ENCODE measurements around the gene ARF1. TPM values are rescaled to one million over a fixed set of nuclear protein-coding genes. Genes with fewer than 3 reads are reported as not detected.

ARF1 gene
- total and polyA plus RNA-seq, 2 of the 8 experiments (the other 6 are each of a cell fraction or from before 2014, with no cell fraction given) = 265 to 471 TPM

DNA sequence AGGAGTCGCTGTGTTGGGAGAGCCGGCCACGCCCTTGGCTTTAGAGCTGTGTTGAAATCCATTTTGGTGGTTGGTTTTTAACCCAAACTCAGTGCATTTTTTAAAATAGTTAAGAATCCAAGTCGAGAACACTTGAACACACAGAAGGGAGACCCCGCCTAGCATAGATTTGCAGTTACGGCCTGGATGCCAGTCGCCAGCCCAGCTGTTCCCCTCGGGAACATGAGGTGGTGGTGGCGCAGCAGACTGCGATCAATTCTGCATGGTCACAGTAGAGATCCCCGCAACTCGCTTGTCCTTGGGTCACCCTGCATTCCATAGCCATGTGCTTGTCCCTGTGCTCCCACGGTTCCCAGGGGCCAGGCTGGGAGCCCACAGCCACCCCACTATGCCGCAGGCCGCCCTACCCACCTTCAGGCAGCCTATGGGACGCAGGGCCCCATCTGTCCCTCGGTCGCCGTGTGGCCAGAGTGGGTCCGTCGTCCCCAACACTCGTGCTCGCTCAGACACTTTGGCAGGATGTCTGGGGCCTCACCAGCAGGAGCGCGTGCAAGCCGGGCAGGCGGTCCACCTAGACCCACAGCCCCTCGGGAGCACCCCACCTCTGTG, 15.9 kb downstream of the ARF1 start:
- H4K8ac ChIP-seq (ENCODE audit: extremely low read depth, insufficient read depth, low read length) = no peak overlapping the region
- ChIA-PET POLR2A (ENCODE audit: partially characterized antibody) (interaction anchor here (0.9 to 5.6 kb wide), 5 partner anchors 9 to 317 kb away, joined by 3 to 53 read pairs (median 4); partner anchors contain the start of gene ARF1), CTCF (ENCODE audit: partially characterized antibody) (interaction anchor here (0.6 to 3.8 kb wide), 9 partner anchors 8 to 1217 kb away, joined by 3 to 13 read pairs (median 4); no protein-coding TSS in a partner anchor)
- no peak overlapping the region for H3K56ac ChIP-seq (replicated peaks; ENCODE audit: insufficient read length, low read depth, low read length)
- no peak overlapping the region for H4K91ac ChIP-seq (replicated peaks; ENCODE audit: insufficient read length, low read length)
- no peak overlapping the region for H3K27ac ChIP-seq (ENCODE audit: low read depth, low read length)
- H3K36me3 ChIP-seq (ENCODE audit: control insufficient read depth in 2 of 4, insufficient read depth in 4 of 4, low read length in 3 of 4) = peaks cover 13 to 38% (median 19%) of the 10 kb centered on the region in 4 experiments; a peak in 7 of 8 replicates
- H3K4me3 ChIP-seq (ENCODE audit: extremely low read depth in 1 of 4, insufficient read depth in 2 of 4, low read depth in 3 of 4, low read length in 4 of 4) = no peak overlapping the region
- H2AFZ ChIP-seq (ENCODE audit: low read length) = no peak overlapping the region
- no peak overlapping the region for H2BK20ac ChIP-seq (ENCODE audit: low read length)
- H2BK15ac ChIP-seq (ENCODE audit: low read length) = no peak overlapping the region
- no peak overlapping the region for H3K4me2 ChIP-seq (ENCODE audit: insufficient read depth in 1 of 2, low read depth in 2 of 2, low read length in 2 of 2)
- no peak overlapping the region for H3K23ac ChIP-seq (ENCODE audit: insufficient read length)
- H4K20me1 ChIP-seq (replicated peaks in 1 of 2; ENCODE audit: control insufficient read depth in 1 of 2, insufficient read depth in 2 of 2, low read length in 2 of 2) = peaks cover 21 to 49% of the 10 kb centered on the region in 2 experiments
- no peaks in the 10 kb centered on the region for H3K27me3 ChIP-seq (replicated peaks in 1 of 4; ENCODE audit: control insufficient read depth in 3 of 4, extremely low read depth in 1 of 4, insufficient read depth in 3 of 4, low read length in 3 of 4)
- peaks cover 3 to 5% of the 10 kb centered on the region in 2 experiments; a peak in 3 of 4 replicates for H3K9me3 ChIP-seq (ENCODE audit: insufficient read depth in 2 of 2, low read depth in 1 of 2, low read length in 1 of 2)
- no peak overlapping the region for H2BK120ac ChIP-seq (replicated peaks; ENCODE audit: low read depth, low read length)
- TF ChIP-seq POLR2AphosphoS5 (IDR thresholded peaks at IDR 0.05; ENCODE audit: low read depth, low read length) (peak; percentile 58; the same call in 1 of the 2 replicates), TAF7 (optimal IDR thresholded peaks at IDR 0.05; ENCODE audit: borderline replicate concordance, low read depth, low read length) (no peak)
- peaks cover 7 to 37% of the 10 kb centered on the region in 2 experiments; a peak in 3 of 4 replicates for H3K79me2 ChIP-seq (ENCODE audit: control insufficient read depth in 1 of 2, insufficient read depth in 2 of 2, low read length in 2 of 2)
- H2AK5ac ChIP-seq (ENCODE audit: low read depth, low read length) = no peak overlapping the region
- no peak overlapping the region; a peak in 1 of 7 replicates for H3K9ac ChIP-seq (replicated peaks in 1 of 4; ENCODE audit: extremely low read depth in 1 of 4, low read depth in 3 of 4, low read length in 3 of 4)
- H3K4ac ChIP-seq (replicated peaks; ENCODE audit: insufficient read length, low read depth, low read length) = no peak overlapping the region
- 96% methylated on average over 20 of the region's 28 CpGs; no CpG with 5 or more reads in 1 of the 2 experiments for WGBS, 2 experiments (ENCODE audit: extremely low coverage in 1 of 2, insufficient coverage in 1 of 2, insufficient read length in 1 of 2, insufficient replicate concordance in 2 of 2, low coverage in 1 of 2, low lambda C conversion rate in 2 of 2, missing lambda C conversion rate in 1 of 2)
- no peak overlapping the region for H3K18ac ChIP-seq (ENCODE audit: extremely low read depth, low read length)
- peaks cover 28% of the 10 kb centered on the region for H3K79me1 ChIP-seq (ENCODE audit: low read depth, low read length)
- H4K5ac ChIP-seq (ENCODE audit: insufficient read length, low read depth, low read length) = no peak overlapping the region
- H2BK5ac ChIP-seq (ENCODE audit: low read depth, low read length) = no peak overlapping the region
- no peak overlapping the region for H3K14ac ChIP-seq (ENCODE audit: insufficient read length)
- peaks cover 6% of the 10 kb centered on the region; the same call in 1 of the 2 replicates for H3K23me2 ChIP-seq (ENCODE audit: low read depth, low read length)
- H2BK12ac ChIP-seq (ENCODE audit: low read depth, low read length) = no peak overlapping the region
- DNase-seq (ENCODE audit: low read depth in 1 of 2, low spot score in 2 of 2) = no peak
- H3K4me1 ChIP-seq (replicated peaks in 1 of 4; ENCODE audit: control insufficient read depth in 3 of 4, insufficient read depth in 4 of 4, low read length in 3 of 4) = 0 out of 7 replicates have a peak, but pooled peaks cover 0 to 2% (median 0%) of the 10 kb centered on the region in 4 experiments
- no peak for FAIRE-seq
